Dendritic cell treated with granulocyte-macrophage colony-stimulating factor and Interleukin-4, amounts not matched to agents 40 ng/mL and 50 ng/mL, for 4 days (primary cell): ENCODE results near the gene GTF2H3.

Source experiments
- H3K27ac Mint-ChIP-seq: one replicate; pipeline ENCODE4 v1.8.0; 2022; ENCODE audit warnings: mild to moderate bottlenecking, mixed read lengths
- H3K27me3 Mint-ChIP-seq: one replicate; pipeline ENCODE4 v1.8.0; 2022; ENCODE audit warnings: mild to moderate bottlenecking, mixed read lengths
- H3K36me3 Mint-ChIP-seq: one replicate; pipeline ENCODE4 v1.8.0; 2022; ENCODE audit warnings: low read depth, mixed read lengths
- H3K4me1 Mint-ChIP-seq: one replicate; pipeline ENCODE4 v1.8.0; 2022; ENCODE audit warnings: low read depth, mixed read lengths
- H3K4me3 Mint-ChIP-seq: one replicate; pipeline ENCODE4 v1.8.0; 2022; ENCODE audit warnings: mild to moderate bottlenecking, moderate library complexity, mixed read lengths
- H3K9me3 Mint-ChIP-seq: one replicate; pipeline ENCODE4 v1.8.0; 2022; ENCODE audit warnings: mixed read lengths
- intact Hi-C: fragments of 100-400 bp; cut with micrococcal nuclease; formaldehyde crosslinking; loops from one replicate; pipeline ENCODE4 v1.15.0; 2022

Gene GTF2H3

DNA sequence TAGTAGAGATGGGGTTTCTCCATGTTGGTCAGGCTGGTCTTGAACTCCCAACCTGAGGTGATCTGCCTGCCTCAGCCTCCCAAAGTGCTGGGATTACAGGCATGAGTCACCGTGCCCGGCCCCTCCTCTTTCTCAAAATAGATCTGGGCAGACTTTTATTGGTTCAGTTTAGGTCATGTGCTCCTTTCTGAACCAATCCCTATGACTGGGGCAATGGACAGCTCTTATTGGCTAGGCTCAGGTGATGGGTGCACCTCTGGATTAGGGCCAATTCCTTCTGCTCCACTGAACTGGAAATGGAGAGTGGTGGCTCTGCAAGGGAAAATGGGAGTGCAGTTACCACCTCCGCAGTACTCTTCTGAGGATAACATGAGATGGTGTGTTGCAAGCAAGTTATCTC lies 72.3 kb downstream of the GTF2H3 start:
- peaks cover 2% of the 10 kb centered on the region for H3K4me1 Mint-ChIP-seq
- no peaks in the 10 kb centered on the region for H3K36me3 Mint-ChIP-seq
- no peak overlapping the region for H3K27ac Mint-ChIP-seq
- peaks cover 2% of the 10 kb centered on the region for H3K27me3 Mint-ChIP-seq
- no peak overlapping the region for H3K4me3 Mint-ChIP-seq
- intact Hi-C loops, result no loop called here
- H3K9me3 Mint-ChIP-seq, result no peaks in the 10 kb centered on the region

DNA sequence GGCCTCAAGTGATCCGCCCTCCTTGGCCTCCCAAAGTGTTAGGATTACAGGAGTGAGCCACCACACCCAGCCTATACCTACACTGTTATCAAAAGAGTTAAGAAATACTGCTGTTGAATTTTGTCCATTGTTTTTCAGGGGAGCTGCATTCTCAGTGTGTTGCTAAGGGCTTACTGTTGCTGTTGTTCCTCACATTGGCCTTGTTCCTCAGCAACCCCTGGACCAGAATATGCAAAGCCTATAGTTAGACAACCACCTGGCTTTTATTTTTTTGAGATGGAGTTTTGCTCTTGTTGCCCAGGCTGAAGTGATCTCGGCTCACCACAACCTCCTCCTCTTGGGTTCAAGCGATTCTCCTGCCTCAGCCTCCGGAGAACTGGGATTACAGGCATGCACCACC lies 73.8 kb downstream of the GTF2H3 start:
- Mint-ChIP-seq H3K27me3 (peaks cover 4% of the 10 kb centered on the region), H3K27ac (no peak overlapping the region), H3K4me1 (peaks cover 8% of the 10 kb centered on the region), H3K4me3 (no peak overlapping the region), H3K9me3 (no peaks in the 10 kb centered on the region), H3K36me3 (peaks cover 8% of the 10 kb centered on the region)
- intact Hi-C loops, result no loop called here
